GM18498 (cell line): Measurements from ENCODE around the gene LFNG.
A peak's percentile ranks its signal among the peaks of the same experiment; 100 is the strongest.

ENCODE experiments used
- ATAC-seq: cut with Tn5 transposase; IDR thresholded peaks from one replicate; pipeline ENCODE4 v1.9.1; 2021; ENCODE audit warnings: mild to moderate bottlenecking, moderate library complexity; ENCODE audit not compliant: unreplicated experiment

LFNG gene

DNA sequence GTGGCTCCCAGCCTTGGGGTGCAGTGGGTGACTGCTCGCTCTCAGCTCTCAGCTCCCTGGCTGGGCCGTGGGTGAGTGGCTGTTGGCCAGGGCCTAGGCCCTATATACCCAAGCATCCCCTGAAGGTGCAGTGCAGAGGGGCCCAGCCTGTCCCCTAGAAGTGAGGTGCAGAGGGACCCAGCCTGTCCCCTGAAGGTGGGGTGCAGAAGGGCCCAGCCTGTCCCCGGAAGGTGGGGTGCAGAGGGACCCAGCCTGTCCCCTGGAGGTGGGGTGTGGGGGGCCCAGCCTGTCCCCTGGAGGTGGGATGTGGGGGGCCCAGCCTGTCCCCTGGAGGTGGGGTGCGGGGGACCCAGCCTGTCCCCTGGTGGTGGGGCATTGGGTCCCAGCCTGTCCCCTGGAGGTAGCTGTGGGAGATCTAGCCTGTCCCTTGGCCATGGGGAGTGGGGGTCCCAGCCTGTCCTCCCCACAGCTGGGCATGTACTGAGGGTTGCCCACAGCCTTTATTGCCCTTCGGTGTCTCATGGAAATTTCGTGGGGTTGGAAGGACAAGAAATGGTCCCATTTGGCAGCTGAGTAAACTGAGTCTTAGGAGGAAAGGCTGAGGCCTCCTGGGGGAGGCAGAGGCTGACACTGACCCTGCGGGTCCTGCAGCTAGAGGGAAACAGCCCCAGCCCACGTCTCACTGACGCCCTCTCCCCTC is 17.5 kb upstream of the LFNG start:
- no peak for ATAC-seq

GRCh38 chr7:2502647-2502966 is 17.0 kb upstream of the LFNG start:
- ATAC-seq, result no peak

GRCh38 chr7:2503056-2503941 is 16.3 kb upstream of the LFNG start:
- no peak for ATAC-seq

DNA sequence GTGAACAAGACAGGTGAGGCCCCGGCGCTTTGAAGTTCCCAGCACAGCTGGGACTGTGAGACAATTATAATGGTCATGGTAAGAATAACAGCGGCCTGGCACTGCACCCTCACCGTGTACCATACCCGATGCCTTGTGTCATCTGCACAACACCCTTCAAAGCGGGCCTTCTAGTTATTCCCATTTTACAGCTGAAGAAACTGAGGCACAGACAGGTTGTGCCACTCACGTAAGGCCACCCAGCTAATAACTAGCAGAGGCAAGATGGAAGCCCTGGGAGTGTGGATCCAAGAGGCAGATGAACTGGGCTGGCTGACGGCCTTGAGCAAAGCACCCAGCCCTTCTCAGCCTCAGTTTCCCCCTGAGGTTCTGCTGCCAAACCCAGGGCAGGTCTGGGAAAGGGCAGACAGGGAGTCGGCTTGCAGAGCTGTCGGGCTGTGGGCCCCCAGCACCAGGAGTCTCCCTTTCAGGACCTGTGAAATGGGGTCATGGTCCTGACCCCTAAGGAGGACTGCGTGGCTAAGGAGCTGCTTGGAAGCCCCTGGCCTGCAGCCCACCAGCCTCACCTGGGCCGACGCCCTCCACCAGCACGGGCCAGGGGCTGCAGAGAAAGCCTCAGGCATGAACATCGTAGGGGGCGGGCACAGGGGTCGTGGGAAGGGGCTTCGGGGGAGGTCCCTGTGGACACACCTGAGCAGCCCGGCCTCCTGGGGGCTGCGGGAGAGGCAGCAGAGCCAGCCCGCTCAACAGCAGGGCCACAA is 15.3 kb upstream of the LFNG start:
- ATAC-seq, result no peak

GRCh38 chr7:2504889-2505375 is 14.6 kb upstream of the LFNG start:
- ATAC-seq, result no peak

GRCh38 chr7:2505401-2505800 is 14.2 kb upstream of the LFNG start:
- ATAC-seq, result no peak

DNA sequence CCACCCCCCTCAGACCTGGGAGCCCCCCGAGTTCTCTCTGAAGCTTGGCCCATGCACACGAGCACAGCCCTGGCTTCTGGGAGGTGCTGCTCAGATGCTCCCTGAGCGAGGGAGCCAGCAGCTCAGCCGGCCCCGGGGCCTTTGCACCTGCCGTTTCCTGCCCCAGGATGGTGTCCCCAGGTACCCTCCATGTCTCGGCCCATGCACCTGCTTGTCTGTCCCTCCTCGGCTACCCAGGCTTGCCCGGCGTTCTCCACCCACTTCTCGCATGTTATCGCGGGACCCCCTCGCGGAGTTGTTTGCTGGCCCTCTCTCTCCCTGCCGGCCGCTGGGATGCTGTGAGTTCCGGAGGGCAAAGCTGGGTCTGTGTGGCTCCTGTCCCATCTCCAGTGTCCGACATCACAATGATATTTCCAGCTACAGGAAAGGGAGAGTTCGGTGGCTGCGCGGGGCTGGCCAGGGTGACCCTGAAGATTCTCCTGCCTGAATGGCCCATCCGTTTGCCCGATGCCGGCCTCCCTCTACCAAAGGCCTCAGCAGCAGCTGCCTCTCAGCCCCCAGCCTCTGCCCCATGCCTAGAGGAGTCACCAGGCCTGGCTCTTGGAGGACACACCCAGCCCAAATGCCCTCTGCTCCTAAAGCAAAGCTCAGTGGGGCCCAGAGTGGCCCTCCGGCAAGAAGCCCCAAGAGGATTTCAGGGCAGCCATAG is 12.2 kb upstream of the LFNG start:
- no peak for ATAC-seq

DNA sequence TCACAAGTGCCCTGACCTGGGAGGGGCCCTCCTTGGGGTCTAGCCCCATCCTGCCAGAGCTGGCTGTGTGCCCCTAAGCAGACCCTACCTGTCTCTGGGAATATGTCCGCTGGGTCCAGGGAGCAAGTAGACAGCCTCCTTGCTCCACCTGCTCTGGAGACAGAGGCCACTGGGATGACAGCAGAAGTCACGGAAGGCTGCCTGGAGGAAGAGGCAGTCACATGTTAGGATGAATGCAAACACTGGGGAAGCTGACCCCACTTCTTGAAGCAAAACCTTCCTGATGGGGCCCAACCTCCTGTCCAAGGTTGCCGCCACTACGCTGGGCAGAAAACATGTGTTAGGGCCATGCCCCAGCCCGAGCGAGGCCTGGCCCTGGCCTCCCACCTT is 11.7 kb upstream of the LFNG start:
- no peak for ATAC-seq

DNA sequence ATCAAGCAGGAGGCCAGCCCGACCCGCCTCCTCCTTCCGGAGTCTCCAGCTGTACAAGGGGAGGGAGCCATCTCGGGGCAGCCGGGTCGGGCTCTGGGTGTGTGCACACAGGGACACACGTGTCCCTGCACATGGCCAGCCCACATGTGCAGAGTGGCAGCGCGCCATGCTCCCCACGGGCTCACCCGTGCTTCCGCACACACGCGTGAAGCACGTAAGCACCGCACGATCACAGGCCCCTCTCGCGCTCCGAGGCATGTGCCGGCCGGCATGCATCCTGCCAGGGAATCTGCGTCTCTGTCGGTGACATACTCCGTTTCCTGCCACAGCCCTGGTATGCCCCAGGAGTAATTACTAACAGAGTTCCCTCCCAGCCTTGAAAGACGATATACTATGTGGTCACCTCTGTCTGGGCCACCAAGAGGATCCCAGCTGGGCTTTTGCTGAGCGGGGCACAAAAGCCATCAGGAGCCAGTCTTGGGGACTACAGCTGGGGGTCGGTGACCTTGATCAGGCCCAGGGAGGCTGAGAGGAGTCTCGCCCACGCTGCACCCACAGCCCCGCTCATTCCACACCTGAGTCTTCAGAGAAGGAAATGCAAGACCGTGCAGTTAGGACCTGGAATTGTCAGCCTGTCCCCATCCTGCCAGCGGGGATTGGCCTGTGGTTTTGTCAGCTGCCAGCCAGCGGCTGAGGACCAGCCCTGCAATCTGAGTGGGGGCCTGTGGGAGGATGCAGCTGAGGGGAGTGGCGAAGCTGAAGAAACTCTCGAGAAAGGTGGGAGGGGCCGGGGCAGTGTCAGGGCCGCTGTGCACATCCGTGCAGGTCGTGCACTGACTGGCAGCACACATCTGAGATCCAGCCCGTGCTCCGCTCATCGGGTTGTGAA is 11.0 kb upstream of the LFNG start:
- ATAC-seq, result peak; percentile 49

DNA sequence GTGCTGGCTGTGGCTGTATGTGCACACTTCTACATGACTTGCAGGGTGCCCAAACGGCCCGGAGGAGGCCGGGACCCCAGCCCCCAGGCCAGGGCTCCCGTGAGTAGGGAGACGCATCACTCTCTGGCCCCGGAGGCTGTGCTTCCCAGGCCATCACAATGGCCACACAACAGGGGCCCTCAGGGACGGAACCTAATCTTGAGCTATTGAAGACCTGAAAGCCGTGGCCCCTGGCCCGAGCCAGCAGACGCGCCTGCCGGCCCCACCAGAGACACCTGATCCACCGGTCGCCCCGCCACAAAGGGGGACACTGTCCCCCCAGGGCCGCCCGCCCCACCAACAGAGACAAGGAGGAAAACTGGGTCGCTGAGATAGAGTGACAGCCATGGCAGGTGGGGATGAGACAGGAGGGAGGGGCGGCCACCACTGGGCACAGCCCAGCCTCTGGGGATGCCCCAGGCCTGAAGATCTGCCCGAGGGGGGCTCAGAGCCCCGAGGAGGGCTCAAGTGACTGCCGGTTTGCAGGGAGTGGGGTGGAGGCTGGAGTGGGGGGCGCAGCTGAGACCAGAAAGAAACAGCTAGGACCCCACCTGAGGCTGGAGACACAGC is 10.2 kb upstream of the LFNG start:
- no peak for ATAC-seq

- ATAC-seq, result no peak
Measured at GRCh38 chr7:2510130-2510776, 9.3 kb upstream of the LFNG start.

GRCh38 chr7:2510909-2511768 is 8.4 kb upstream of the LFNG start:
- no peak for ATAC-seq

- ATAC-seq, result no peak
Measured at GRCh38 chr7:2511769-2512168, 7.8 kb upstream of the LFNG start.

- ATAC-seq, result no peak
Measured at GRCh38 chr7:2512179-2512661, 7.4 kb upstream of the LFNG start.

DNA sequence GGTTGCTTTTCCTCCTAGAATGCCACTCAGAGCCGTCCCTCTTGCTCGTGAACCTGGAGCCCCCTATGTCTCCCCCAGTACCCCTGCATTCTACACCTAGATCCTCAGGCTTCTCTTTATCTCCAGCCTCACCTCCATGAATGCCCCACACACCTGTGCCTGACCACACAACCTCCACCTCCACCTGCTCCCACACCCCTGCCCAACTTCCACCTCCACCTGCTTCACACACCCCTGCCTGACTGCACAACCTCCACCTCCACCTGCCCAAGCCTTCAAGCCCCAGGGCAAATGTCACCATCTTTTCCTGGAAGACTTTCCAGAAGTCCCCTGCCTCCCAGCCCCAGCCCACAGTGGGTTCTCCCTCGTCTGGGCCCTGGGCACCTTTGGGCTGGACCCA is 6.9 kb upstream of the LFNG start:
- no peak for ATAC-seq

GRCh38 chr7:2513702-2514101 is 5.9 kb upstream of the LFNG start:
- no peak for ATAC-seq

DNA sequence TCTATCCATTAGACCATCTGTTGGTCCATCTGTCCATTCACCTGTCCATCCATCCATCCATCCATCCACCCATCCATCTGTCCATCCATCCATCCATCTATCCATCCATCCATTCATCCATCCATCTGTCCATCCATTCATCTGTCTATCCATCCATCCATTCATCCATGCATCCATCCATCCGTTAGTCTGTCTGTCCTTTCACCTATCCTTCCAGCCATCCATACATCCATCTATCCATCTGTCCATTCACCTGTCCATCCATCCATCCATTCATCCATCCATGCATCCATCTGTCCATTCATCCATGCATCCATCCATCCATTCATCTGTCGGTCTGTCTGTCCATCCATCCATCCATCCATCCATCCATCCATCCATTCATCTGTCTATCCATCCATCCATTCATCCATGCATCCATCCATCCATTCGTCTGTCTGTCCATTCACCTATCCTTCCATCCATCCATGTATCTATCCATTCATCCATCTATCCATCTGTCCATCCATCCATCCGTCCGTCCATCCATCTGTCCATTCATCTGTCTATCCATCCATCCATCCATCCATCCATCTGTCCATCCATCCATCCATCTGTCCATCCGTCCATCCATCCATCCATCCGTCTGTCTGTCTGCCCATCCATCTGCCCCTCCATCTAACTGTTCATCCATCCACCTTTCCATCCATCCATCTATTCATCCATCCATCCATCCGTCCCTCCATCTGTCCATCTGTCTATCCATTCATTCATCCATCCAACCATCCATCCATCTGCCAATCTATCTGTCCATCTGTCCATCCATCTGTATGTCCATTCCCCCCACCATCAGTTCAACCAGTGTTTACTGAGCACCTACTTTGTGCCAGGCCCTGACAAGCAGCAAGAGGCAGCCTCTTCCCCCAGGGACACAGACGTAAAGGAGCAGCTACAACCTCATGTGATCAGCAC is 4.8 kb upstream of the LFNG start:
- no peak for ATAC-seq
